Naive thymus-derived CD4-positive, alpha-beta T cell (primary cell): Measurements from ENCODE around the gene TFDP1. TPM values are rescaled to one million over a fixed set of nuclear protein-coding genes. Genes with fewer than 3 reads are reported as not detected.

Experiments
- ATAC-seq: fragments of 150-1000 bp; cut with Tn5 transposase; 2 replicates; pipeline ENCODE4 v1.10.0; 2021; ENCODE audit warnings: mild to moderate bottlenecking, moderate library complexity
- CTCF ChIA-PET: fragments of 350-600 bp; sonication (Branson Sonifier 250); formaldehyde crosslinking; loops from one replicate; lab custom pipeline; 2021; ENCODE audit warnings: antibody characterized with exemption; lab: Charles Lee
- POLR2A ChIA-PET: fragments of 350-600 bp; sonication (Branson Sonifier 250); formaldehyde crosslinking; loops from one replicate; lab custom pipeline; 2021; ENCODE audit warnings: antibody characterized with exemption, inconsistent platforms; lab: Charles Lee
- DNase-seq, 9 donors: peaks; one replicate each; pipeline versions ENCODE4 v3.0.0 to v3.0.0-alpha.2; 2020 to 2022; ENCODE audit warnings: mixed read lengths in 1 of 9
- H3K27ac ChIP-seq: one replicate; pipeline ENCODE4 v1.7.0; 2013; ENCODE audit warnings: mild to moderate bottlenecking, low read depth, low read length, moderate library complexity
- H3K27me3 ChIP-seq, 2 donors: one replicate each; pipeline ENCODE4 v1.7.0; 2013; ENCODE audit warnings: low read length in 2 of 2, mild to moderate bottlenecking in 2 of 2, moderate library complexity in 2 of 2; ENCODE audit not compliant: control insufficient read depth in 2 of 2, insufficient read depth in 2 of 2
- H3K36me3 ChIP-seq, 3 experiments: 1 replicate in 2 of 3; 2 replicates in 1 of 3; pipeline ENCODE4 v1.7.0; 2013; ENCODE audit warnings: low read length in 3 of 3, mild to moderate bottlenecking in 3 of 3, moderate library complexity in 1 of 3; ENCODE audit not compliant: insufficient read depth in 3 of 3, control insufficient read depth in 2 of 3
- H3K4me1 ChIP-seq, 2 donors: one replicate each; pipeline ENCODE4 v1.7.0; 2013; ENCODE audit warnings: low read length in 2 of 2, mild to moderate bottlenecking in 2 of 2, moderate library complexity in 1 of 2; ENCODE audit not compliant: control insufficient read depth in 2 of 2, insufficient read depth in 2 of 2
- H3K4me3 ChIP-seq: 2 replicates; pipeline ENCODE4 v1.7.0; 2013; ENCODE audit warnings: mild to moderate bottlenecking, low read length
- H3K9me3 ChIP-seq, 3 experiments: 1 replicate in 2 of 3; 2 replicates in 1 of 3; pipeline ENCODE4 v1.7.0; 2013; ENCODE audit warnings: low read length in 3 of 3; ENCODE audit not compliant: control insufficient read depth in 2 of 3
- H3K27ac Mint-ChIP-seq, 9 donors: one replicate each; pipeline ENCODE4 v1.8.0; 2020 to 2022; ENCODE audit warnings: mixed read lengths in 9 of 9, mild to moderate bottlenecking in 8 of 9, moderate library complexity in 5 of 9, inconsistent platforms in 2 of 9
- H3K27me3 Mint-ChIP-seq, 5 donors: one replicate each; pipeline ENCODE4 v1.8.0; 2021 to 2022; ENCODE audit warnings: mixed read lengths in 5 of 5, mild to moderate bottlenecking in 1 of 5
- H3K36me3 Mint-ChIP-seq, 5 donors: one replicate each; pipeline ENCODE4 v1.8.0; 2020 to 2022; ENCODE audit warnings: mixed read lengths in 5 of 5, mild to moderate bottlenecking in 3 of 5, inconsistent platforms in 1 of 5
- H3K4me1 Mint-ChIP-seq, 7 donors: one replicate each; pipeline ENCODE4 v1.8.0; 2020 to 2022; ENCODE audit warnings: mixed read lengths in 7 of 7, mild to moderate bottlenecking in 3 of 7, inconsistent platforms in 1 of 7
- H3K4me3 Mint-ChIP-seq, 10 donors: one replicate each; pipeline ENCODE4 v1.8.0; 2020 to 2022; ENCODE audit warnings: mild to moderate bottlenecking in 10 of 10, mixed read lengths in 10 of 10, moderate library complexity in 6 of 10, inconsistent platforms in 2 of 10
- H3K9me3 Mint-ChIP-seq, 11 donors: one replicate each; pipeline ENCODE4 v1.8.0; 2020 to 2022; ENCODE audit warnings: mixed read lengths in 11 of 11, mild to moderate bottlenecking in 4 of 11, inconsistent platforms in 1 of 11, moderate library complexity in 1 of 11
- intact Hi-C, 2 donors: fragments of 100-400 bp; cut with micrococcal nuclease; formaldehyde crosslinking; loops; one replicate each; pipeline ENCODE4 v1.15.1; 2023
- polyA plus RNA-seq, 2 donors: library from polyadenylated mRNA; unstranded; fragments of 300-500 nt; fragmentation: Illumina TruSeq; gene quantifications; one replicate each; pipeline ENCODE4 v1.2.3, GENCODE V29; 2021
- total RNA-seq, 6 experiments: library from RNA in 5 of 6; stranded (reverse) in 5 of 6; gene quantifications; 1 replicate in 5 of 6; 2 replicates in 1 of 6; pipeline ENCODE4 v1.2.3 and lab custom pipeline; 2021 to 2026

Gene TFDP1
- total and polyA plus RNA-seq, 7 experiments from 2014 or later = 21.4 to 127 (median 43.1) TPM

DNA sequence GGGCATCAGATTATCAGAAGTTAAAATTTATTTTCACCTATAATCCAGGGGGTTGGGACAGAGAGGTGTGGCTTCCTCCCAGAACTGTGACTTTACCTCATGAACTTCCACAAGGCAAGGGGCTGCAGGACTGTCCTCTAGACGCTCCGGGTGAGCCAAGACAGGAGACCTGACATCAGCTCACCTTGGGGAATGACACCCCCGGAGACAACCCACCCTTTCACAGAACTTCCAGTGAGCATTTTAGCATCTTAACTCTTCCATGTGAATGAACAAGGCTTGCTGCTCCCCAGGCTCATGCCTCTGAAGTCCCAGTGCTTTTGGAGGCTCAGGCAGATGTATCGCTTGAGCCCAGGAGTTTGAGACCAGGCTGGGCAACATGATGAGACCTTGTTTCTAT, 29.4 kb upstream of the TFDP1 start:
- peaks cover 0 to 10% (median 0%) of the 10 kb centered on the region in 7 donors for H3K4me1 Mint-ChIP-seq
- H3K36me3 ChIP-seq = peaks cover 0 to 25% (median 0%) of the 10 kb centered on the region in 3 experiments
- H3K4me3 Mint-ChIP-seq = no peak overlapping the region
- no peak for DNase-seq
- H3K27ac Mint-ChIP-seq = no peak overlapping the region
- H3K9me3 ChIP-seq = no peaks in the 10 kb centered on the region
- H3K27me3 Mint-ChIP-seq = no peaks in the 10 kb centered on the region
- POLR2A ChIA-PET = no interaction called here
- H3K4me1 ChIP-seq = no peaks in the 10 kb centered on the region
- H3K9me3 Mint-ChIP-seq = no peaks in the 10 kb centered on the region
- no peaks in the 10 kb centered on the region for H3K27me3 ChIP-seq
- intact Hi-C loops = no loop called here
- no peak overlapping the region for H3K27ac ChIP-seq
- H3K36me3 Mint-ChIP-seq = peaks cover 0 to 24% (median 12%) of the 10 kb centered on the region in 5 donors
- ATAC-seq = no peak
- no peak overlapping the region for H3K4me3 ChIP-seq
- CTCF ChIA-PET = no interaction called here

DNA sequence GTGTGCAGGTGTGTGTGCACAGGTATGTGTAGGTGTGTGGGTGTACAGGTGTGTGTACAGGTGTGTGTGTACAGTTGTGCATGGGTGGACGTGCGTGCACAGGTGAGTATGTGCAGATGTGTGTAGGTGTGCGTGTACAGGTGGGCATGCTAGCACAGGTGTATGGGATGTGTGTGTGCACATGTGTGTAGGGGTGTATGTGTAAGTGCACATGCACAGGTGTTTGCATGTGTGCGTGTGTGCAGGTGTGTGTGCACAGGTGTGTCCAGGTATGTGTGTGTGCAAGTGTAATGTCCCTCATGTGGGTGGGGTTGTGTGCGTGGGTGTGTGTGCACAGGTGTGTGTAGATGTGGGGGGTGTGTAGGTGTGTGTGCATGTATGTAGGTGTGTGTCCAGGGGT, 27.5 kb upstream of the TFDP1 start:
- POLR2A ChIA-PET = no interaction called here
- CTCF ChIA-PET = no interaction called here

DNA sequence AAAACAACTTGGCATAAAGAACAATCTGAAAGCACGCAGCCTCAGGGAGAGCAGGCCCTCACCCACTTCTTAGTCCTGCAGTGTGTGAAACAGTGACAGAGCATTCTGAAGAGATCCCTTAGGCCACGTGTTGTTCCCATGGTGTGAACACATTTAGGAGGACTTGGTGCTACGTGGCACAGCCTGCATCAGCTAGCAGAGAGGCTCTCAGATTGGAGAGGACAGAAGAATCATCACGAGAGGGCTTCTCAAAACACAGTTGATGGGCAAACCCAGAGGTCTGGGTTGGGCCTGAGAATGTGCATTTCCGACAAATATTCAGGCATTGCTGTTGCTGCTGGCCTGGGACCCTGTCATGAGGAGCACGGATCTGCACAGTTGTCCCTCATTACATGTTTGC, 26.1 kb upstream of the TFDP1 start:
- Histone ChIP-seq H3K4me3 (no peak overlapping the region), H3K9me3 (no peaks in the 10 kb centered on the region), H3K27ac (no peak overlapping the region), H3K27me3 (no peaks in the 10 kb centered on the region), H3K36me3 (peaks cover 0 to 6% (median 0%) of the 10 kb centered on the region in 3 experiments), H3K4me1 (no peaks in the 10 kb centered on the region)
- H3K4me3 Mint-ChIP-seq = no peak overlapping the region
- peaks cover 0 to 4% (median 0%) of the 10 kb centered on the region in 5 donors for H3K36me3 Mint-ChIP-seq
- no peak overlapping the region for H3K27ac Mint-ChIP-seq
- CTCF ChIA-PET = no interaction called here
- DNase-seq = no peak
- no peak for ATAC-seq
- intact Hi-C loops = no loop called here
- peaks cover 0 to 7% (median 4%) of the 10 kb centered on the region in 7 donors for H3K4me1 Mint-ChIP-seq
- H3K27me3 Mint-ChIP-seq = no peaks in the 10 kb centered on the region
- no peaks in the 10 kb centered on the region for H3K9me3 Mint-ChIP-seq
- POLR2A ChIA-PET = no interaction called here

More for the DNA sequence above, 27.5 kb upstream of the TFDP1 start:
- H3K36me3 Mint-ChIP-seq = peaks cover 0 to 10% (median 5%) of the 10 kb centered on the region in 5 donors
- H3K4me1 ChIP-seq = no peaks in the 10 kb centered on the region
- H3K27me3 ChIP-seq = no peaks in the 10 kb centered on the region
- no peaks in the 10 kb centered on the region for H3K9me3 Mint-ChIP-seq
- H3K27me3 Mint-ChIP-seq = no peaks in the 10 kb centered on the region
- no peak overlapping the region for H3K4me3 Mint-ChIP-seq
- ATAC-seq (no peak), DNase-seq (no peak)
- H3K4me1 Mint-ChIP-seq = peaks cover 0 to 6% (median 0%) of the 10 kb centered on the region in 7 donors
- intact Hi-C loops = no loop called here
- H3K36me3 ChIP-seq = peaks cover 0 to 14% (median 0%) of the 10 kb centered on the region in 3 experiments
- H3K27ac Mint-ChIP-seq = peak overlapping the region in 1 of 9 donors; percentile 11
- no peak overlapping the region for H3K4me3 ChIP-seq
- no peaks in the 10 kb centered on the region for H3K9me3 ChIP-seq
- H3K27ac ChIP-seq = no peak overlapping the region

DNA sequence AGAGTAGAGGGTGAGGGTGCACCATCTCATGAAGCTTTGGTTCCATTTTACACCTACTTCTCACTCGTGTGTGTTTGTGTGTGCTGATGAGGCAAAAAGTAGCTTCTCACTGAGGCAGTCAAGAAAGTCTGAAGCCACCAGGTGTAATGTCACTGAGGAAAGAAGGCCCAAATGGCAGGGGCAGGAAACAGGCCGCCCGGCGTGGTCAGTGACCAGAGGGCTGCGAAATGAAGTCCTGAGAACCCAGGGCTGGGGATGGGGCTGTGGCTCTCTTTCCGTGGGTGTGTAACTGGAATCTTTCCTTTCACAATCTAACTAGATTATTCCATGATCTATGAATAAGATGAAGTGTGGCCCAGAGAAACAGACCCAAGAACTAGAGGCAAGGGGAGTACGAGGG, 25.5 kb upstream of the TFDP1 start:
- H3K27ac Mint-ChIP-seq = no peak overlapping the region
- Histone ChIP-seq H3K27ac (no peak overlapping the region), H3K4me3 (no peak overlapping the region), H3K9me3 (no peaks in the 10 kb centered on the region), H3K4me1 (no peaks in the 10 kb centered on the region), H3K27me3 (no peaks in the 10 kb centered on the region), H3K36me3 (peaks cover 0 to under 1% (median 0%) of the 10 kb centered on the region in 3 experiments)
- H3K4me3 Mint-ChIP-seq = no peak overlapping the region
- ATAC-seq (no peak), DNase-seq (no peak)
- peaks cover 0 to 7% (median 4%) of the 10 kb centered on the region in 7 donors for H3K4me1 Mint-ChIP-seq
- ChIA-PET CTCF (no interaction called here), POLR2A (no interaction called here)
- no peaks in the 10 kb centered on the region for H3K36me3 Mint-ChIP-seq
- intact Hi-C loops = no loop called here
- H3K9me3 Mint-ChIP-seq = no peaks in the 10 kb centered on the region
- H3K27me3 Mint-ChIP-seq = no peaks in the 10 kb centered on the region

DNA sequence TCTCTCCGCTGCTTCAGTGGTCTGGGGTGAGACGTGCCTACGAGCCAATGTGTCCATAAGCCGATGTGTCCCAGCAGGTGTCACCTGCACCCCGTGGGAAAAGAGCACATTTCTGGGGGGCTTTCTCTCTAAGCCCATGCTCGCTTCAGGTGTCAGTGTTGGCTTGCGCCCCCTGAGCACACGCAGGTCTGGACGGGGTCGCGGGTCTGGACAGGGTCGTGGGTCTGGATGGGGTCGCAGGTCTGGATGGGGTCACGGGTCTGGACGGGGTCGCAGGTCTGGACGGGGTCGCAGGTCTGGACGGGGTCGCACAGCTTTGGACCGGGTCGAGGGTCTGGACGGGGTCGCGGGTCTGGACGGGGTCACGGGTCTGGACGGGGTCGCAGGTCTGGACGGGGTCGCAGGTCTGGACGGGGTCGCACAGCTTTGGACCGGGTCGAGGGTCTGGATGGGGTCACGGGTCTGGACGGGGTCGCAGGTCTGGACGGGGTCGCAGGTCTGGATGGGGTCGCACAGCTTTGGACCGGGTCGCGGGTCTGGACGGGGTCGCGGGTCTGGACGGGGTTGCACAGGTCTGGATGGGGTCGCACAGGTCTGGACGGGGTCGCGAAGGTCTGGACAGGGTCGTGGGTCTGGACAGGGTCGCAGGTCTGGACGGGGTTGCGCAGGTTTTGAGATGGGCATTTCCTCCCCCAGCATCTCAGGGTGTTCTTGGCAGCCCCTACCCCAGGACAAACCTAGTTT, 24.5 kb upstream of the TFDP1 start:
- no peak overlapping the region for H3K27ac Mint-ChIP-seq
- intact Hi-C loops = no loop called here
- DNase-seq (no peak), ATAC-seq (no peak)
- no peaks in the 10 kb centered on the region for H3K9me3 ChIP-seq
- no peaks in the 10 kb centered on the region for H3K4me1 ChIP-seq
- H3K27me3 Mint-ChIP-seq = no peaks in the 10 kb centered on the region
- H3K27ac ChIP-seq = no peak overlapping the region
- no peaks in the 10 kb centered on the region for H3K27me3 ChIP-seq
- ChIA-PET POLR2A (no interaction called here), CTCF (no interaction called here)
- H3K36me3 ChIP-seq = no peaks in the 10 kb centered on the region
- no peaks in the 10 kb centered on the region for H3K36me3 Mint-ChIP-seq
- H3K4me3 ChIP-seq = no peak overlapping the region
- peaks cover 0 to 7% (median 4%) of the 10 kb centered on the region in 7 donors for H3K4me1 Mint-ChIP-seq
- no peak overlapping the region for H3K4me3 Mint-ChIP-seq
- no peaks in the 10 kb centered on the region for H3K9me3 Mint-ChIP-seq

DNA sequence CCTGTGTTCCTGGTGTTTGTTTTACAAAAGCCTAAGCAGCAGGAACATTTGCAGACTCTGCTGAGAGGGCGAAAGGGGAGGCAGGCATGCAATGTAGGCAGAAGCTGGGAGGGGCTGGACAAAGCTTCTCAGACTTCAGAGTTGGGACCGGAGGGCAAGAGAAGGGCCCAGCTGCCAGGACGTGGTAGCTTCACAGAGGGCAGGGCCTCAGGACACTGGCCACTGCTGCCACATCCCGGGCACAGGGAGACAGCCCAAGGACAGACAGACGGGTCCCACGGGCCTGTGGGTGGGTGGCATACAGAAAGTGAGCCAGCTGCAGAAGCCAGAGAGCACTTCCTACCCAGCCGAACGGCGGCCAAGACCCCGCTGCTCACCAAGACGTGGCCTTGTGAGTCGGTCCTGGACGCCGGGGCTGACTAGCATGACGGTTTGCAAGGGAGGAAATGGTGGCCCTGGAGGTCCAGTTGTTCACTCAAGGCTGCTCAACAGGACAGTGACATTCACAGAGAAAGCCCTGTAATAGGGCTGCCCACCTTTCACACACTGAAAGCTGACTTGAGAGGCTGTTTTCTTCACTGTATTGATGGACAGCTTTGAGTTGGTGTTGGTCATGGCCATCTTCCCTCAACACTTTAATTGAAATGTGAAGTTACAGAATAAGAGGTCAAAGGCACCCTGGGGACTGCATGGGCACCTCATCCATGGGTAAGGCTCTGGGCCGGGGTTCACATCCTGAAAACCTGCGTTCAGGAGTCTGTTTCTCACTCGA, 23.7 kb upstream of the TFDP1 start:
- Histone ChIP-seq H3K9me3 (no peaks in the 10 kb centered on the region), H3K4me3 (no peak overlapping the region), H3K27ac (no peak overlapping the region), H3K27me3 (no peaks in the 10 kb centered on the region), H3K4me1 (no peaks in the 10 kb centered on the region), H3K36me3 (no peaks in the 10 kb centered on the region)
- Mint-ChIP-seq H3K9me3 (no peaks in the 10 kb centered on the region), H3K27ac (no peak overlapping the region), H3K36me3 (no peaks in the 10 kb centered on the region), H3K27me3 (peaks cover 0 to 5% (median 0%) of the 10 kb centered on the region in 5 donors), H3K4me1 (peaks cover 0 to 7% (median 4%) of the 10 kb centered on the region in 7 donors), H3K4me3 (no peak overlapping the region)
- DNase-seq (no peak), ATAC-seq (no peak)
- CTCF ChIA-PET = no interaction called here
- intact Hi-C loops = no loop called here
- POLR2A ChIA-PET = no interaction called here
